ENCODE results near the gene BTBD2.

Gene BTBD2

DNA sequence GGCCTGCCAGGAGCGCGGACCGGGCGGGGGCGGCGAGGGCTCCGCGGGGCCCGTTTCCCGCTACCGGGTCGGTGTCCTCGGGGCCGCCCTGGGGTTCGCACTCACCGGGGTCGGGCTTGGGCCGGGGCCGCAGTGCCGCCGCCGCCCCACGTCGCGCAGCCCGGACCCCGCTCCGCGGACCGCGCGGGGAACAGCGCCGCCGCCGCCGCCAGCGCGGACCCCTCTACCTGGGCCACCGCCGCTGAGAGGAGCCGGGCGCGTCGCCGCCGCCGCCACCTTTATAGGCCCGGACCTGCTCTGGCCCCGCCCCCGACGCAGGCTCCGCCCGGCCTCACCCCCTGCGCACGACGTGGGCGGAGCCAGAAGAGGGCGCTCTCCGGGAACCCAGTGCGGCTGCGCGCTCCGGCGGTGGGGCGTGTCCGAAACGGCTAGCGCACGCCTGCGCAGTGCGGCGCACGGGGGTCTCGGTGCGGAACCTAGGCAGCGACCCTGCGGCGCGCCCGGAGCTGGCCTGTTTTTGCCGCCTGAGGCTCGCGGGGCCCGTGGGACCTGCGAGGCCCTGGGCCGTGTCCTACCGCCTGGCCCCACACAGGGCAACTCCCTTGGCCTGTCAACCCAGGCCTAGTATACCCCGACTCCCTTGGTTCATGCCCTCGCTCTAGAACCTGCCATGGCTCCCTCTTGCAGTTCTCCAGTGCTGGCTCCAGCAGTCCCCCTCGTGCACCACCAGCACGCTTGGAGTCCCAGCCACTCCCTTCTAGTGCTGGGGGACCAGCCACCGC lies 35.7 kb upstream of the BTBD2 start, which contains the start of gene MKNK2:
Gene MKNK2 (minus strand): TSS at position 254 of the 782 bp plus-strand sequence. CDS start 393 bp downstream, outside the sequence.
- DNase-seq (ENCODE audit: low spot score), result peak; percentile 89

DNA sequence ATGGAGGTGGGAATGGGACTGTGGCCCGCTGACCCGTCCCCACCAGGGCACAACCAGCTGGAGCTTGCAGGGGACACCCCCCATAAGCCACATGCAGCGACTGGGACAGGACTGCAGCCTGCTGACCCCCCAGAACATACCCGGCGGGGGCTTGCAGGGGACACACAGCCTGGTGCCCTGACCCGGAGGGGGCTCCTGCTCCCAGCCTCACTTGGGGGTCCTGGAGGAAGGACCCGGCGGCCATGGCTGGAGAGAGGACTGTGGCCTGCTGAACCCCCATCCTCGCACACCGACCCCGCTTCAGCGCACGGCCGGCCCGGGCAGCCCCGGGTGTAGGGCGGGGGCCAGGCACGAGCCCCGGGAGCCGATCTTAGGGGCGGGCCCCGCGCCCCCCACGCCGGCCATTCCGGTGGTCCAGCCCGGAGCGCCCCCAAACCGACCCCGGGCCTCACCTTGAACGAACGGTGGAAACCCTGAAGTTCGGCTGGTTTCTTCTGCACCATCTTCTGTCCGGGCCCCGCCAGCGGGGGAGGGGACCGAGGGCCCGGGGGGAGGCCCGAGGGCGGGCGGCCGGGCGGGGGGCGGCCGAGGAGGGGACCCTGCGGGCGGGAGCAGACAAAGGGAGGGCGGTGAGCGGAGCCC lies 35.0 kb upstream of the BTBD2 start:
- no peak for DNase-seq (ENCODE audit: low spot score)

DNA sequence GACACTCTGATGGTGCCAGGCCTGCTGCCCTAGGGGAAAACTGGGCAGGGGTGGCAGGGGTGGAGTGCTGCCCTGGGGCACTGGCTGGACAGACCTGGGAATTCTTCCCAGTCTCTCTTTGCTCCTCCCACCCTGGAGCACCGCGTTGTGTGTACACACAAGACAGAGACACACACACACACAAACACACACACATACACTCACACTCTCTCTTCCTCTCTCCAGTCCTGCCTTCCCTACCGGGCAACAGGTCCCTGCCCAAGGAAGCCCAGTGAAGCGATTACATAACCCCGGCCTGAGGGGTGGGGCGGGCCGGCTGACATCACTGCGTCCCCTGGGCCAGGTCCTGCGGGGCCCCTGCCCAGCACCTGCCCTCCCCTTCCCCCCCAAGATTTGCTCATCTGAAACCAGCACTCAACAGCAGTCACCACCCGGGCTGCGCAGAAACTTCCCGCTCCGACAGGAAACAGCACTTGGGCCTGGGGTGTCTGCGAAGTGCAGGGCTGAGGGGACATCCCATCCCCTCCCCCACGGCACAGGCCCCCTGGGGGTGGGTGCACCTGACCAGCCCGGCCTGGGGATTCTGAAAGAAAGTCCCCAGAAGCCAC lies 34.3 kb upstream of the BTBD2 start:
- DNase-seq (ENCODE audit: low spot score), result peak; percentile 77

DNA sequence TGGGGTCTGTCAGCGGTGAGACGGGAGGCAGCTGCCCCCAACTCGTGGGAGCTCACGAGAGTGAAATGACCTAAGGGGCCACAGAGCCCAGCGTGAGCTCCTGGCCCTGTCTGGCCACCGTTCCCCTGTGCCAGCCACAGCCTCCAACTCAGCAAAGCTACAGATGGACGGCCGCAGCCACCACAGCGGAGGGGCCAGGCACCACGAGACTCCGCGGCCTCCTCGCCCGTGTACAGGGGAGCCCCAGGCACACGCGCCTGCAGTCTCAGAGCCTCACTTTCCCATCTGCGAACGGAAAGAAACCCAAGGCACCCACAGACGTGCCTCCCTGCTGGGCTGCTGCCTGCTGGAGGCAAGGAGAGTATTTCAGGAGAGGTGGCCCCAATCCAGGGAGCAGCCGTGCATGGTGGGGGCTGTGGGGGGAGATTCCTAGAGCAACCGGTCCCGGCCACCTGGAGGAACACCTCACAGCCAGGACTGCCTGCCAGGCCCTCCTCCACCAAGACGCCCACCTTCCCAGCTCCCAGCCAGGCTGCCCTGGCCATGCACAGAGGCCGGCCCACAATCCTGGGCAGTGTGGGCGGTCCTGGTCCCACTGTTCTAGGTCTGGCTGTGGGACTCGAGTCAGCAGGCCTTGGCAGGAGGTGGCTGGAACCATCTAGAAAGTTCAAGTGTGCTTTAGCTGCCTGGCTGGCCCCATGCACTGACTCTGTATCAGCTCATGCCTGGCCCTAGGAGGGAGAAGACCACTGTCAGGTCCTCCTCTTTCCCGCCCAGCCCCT lies 33.6 kb upstream of the BTBD2 start:
- peak; percentile 66 for DNase-seq (ENCODE audit: low spot score)

DNA sequence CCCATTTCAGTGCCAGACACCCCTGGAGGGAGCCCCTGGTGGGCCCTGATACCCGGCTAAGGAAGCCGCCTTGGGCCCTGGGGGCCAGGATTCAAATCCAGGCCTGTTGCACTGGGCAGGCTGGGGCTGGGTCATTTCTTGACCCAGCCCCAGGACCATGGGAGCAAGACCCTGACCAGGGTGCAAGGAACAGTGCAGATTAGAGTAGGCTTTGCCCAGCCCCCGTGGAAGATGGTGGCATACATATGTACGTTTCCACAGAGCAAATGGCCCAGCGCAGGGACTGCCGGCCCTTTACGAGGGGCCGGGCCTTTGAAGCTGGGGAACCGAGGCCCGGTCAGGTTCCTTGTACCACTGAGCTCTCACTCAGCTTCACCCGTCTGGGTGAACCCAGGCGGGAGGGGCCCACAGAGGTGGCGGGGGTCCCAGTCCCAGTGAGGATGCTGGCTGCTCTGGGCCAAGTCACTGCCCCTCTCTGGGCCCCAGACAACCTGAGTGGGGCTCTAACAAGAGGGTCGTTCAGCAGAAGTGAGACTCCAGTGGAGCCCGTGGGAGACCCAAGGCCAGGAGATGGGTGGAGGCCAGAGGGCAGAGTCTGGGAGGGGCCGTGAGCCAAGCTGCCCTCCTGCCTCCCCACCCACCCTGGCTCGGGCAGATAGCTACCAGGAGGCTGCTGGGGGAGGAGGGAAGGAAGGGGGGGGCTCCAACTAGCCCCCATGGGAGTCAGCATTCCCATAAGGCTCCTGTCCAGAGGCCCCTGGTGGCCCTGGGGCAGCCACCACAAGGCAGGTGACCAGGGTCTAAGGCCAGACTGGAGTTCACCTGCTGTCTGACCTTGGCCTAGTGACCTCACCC lies 32.8 kb upstream of the BTBD2 start:
- no peak for DNase-seq (ENCODE audit: low spot score)

DNA sequence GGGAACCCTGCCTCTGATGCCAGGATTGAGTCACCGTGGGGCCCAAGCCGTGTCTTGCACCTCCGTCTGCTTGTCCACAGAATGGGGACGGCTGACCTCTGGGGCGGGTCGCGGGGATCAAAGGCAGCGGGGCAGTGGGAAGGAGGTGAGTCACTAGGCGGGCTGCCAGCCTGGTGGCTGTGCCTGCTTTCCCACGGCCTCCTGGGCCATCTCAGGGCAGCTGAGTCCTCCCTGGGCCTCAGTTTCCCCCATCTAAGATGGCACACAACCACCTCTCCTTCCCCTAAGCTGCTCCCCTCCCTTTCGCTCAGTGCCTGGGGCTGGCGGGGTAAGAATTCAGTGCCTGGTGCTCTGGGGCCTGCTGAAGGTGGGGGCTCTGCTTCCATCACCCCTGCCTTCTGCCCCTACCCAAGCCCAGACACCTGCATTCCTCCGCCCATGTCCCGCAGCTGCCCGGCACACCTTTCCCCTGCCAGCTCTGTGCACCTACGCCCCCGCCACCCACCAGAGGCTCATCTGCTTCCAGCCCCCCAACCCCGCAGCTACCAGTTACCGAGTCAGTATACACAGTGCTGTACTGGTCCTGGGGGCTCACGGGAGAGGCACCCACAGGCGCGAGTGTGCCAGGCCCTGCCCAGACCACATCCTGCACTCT lies 32.1 kb upstream of the BTBD2 start:
- DNase-seq (ENCODE audit: low spot score), result no peak

DNA sequence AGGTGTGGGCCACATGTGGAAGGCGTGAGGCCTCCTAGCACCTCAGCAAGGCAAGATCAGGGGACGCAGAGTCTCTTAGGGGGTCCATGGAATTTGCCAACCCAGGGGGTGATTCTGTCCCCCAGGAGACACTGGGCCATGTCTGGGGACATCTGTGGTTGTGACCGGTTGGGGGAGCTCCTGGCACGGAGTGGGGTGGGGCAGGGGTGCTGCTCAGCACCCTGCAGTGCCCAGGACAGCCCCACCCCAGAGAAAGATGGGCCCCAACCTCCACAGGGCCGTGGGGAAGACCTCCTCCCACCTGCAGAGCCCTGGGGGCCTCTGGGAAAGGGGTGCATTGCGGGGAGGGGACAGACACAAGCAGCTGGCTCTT lies 31.5 kb upstream of the BTBD2 start:
- DNase-seq (ENCODE audit: low spot score), result no peak

DNA sequence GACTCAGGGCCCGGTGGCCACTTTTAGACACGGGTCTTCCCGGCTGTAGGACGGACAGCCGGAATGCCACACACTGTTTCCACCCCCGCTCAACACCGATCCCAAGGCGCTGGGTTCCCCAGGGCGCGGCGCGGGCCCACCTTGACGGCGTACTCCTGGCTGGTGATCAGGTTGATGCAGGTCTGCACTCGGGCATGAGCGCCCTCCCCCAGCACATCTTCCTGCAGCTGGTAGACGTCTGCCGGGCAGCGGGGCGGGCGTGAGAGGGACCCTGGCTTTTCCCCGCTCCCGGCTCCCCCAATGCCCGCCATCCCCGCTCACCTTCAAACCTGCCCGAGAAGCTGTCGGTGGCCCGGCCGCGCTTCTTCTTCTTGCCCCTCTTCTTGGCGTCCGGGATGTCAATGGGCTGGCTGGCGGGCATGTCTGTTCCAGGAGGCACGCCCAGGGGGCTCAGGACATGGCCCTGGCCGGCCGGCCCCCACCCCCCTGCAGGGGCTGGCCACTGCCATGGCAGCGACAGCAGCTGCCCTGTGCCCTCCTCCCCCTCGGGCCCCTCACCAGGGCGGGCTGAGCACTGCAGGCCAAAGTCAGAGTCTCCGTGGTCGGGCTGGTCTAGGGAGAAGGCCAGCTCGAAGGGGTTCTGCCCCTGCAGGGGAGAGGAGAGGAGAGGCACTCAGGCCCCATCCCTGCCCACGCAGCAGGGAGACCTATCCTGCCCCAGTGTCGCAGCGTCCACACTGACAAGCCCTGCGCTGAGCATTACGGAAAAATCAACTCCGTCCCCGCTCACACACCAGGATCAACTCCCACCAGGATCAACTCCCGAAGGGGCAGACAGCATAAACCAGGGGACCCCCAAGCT lies 30.8 kb upstream of the BTBD2 start:
- DNase-seq (ENCODE audit: low spot score), result no peak

DNA sequence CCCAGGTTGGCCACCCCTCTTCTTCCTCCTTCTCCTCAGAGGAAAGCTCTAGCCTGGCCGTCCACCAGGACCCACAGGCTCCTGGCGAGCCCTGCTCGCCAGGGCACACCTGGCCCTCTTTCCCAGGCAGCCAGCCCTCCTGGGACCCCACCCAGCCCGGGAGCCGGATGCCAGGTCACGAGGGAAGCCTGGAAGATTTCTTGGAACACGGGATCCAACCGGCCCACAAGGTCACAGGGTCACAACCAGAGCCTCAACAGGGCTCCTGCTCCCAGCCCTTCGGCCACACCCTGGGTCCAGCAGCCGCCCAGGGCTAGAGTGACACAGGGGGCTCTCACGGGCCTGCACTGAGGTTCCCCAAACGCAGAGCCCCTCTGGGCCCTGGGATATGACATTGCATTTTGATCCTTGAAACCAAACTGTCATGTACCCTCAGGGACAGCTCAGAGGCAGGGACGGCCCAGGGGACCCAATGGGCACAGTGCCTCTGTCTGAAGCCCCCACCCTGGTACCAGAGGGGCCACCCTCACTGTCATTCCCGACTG lies 30.1 kb upstream of the BTBD2 start:
- no peak for DNase-seq (ENCODE audit: low spot score)

DNA sequence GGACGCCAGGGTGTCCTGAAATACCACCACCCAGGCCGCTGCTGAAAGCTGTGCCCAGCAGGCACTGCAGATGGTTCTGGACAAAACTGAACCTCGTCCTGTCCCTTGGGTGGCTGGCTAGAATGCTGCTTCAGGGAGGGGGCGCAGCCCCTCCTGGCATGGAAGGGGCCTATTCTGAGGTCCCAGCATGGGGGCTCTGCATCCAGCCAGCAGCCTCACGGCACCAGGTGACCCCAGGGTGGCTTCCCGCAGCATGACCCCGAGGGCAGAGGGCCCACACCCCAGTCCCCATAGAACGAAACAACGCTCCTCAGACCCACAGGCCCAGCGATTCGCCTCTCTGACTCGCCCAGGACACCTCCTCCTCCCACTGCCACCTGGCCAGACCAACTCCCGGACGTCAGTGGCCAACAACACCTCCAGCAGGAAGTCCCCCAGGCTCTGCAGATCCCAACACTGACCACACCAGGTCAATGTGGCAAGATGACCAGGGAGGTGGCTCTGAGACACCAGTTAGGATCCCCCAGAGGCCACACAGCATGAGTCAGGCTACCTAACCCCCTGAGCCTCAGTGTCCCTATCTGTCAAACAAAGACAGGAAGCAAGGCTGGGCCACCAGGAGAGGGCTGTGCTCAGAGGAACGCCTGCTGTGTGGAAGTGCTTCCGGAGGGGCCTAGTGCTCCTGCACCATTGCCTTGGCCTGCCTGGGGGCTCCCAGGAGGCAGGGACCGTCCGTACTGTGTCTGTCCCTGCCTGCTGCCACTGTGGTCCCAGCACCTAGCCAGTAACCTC lies 29.4 kb upstream of the BTBD2 start:
- no peak for DNase-seq (ENCODE audit: low spot score)

DNA sequence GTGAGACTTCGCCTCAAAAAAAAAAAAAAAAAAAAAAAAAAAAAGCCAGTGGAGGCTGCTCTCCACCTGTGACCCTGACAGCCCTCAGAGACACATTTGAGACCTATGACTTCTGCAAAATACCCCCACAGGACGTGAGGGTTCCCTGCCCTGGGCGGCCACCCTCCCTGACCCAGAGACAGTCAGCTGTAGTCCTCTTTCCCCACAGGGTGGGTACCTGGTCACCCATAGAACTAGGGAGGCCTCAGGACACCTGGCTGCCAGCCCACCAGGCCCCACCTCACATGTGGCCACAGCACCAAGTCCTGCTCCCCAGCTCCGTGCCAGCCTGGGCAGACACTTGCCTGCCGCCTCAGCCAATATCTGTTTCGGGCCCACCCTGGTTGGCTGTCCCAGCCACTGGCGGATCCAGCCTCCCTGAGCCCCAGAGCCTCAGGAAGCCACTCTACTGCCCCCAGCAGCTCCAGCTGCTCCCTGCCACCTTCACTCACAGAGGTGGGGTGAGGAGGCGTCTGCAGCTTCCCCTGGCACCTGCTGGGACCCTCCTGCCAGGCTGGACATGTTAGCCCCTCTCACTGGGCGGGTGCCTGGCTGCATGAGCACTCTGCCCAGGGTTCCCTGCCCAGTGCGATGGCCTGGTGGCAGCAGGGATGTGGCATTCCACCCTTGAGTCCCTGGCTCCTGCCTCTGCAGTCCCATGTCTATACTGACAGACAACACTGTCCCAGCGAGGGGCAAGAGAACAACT lies 28.6 kb upstream of the BTBD2 start:
- no peak for DNase-seq (ENCODE audit: low spot score)

DNA sequence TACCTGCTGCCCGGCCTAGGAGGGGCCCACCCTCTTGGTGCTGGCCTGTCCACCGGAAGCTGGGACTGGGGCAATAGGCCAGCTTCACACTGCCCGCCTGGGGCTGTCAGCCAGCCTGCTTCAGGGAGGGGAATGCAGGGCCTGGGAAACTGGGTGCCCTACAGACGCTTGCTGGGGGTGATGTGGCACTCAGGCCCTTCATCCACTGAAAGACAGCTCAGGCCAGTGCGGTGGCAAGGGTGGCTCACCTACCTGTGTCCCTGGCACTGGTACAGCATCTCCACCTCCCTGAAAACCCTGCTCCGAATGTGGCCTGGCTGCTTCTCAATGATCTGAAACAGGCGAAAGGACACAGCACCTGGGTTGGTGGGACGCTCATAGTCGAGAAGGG lies 27.7 kb upstream of the BTBD2 start:
- no peak for DNase-seq (ENCODE audit: low spot score)

DNA sequence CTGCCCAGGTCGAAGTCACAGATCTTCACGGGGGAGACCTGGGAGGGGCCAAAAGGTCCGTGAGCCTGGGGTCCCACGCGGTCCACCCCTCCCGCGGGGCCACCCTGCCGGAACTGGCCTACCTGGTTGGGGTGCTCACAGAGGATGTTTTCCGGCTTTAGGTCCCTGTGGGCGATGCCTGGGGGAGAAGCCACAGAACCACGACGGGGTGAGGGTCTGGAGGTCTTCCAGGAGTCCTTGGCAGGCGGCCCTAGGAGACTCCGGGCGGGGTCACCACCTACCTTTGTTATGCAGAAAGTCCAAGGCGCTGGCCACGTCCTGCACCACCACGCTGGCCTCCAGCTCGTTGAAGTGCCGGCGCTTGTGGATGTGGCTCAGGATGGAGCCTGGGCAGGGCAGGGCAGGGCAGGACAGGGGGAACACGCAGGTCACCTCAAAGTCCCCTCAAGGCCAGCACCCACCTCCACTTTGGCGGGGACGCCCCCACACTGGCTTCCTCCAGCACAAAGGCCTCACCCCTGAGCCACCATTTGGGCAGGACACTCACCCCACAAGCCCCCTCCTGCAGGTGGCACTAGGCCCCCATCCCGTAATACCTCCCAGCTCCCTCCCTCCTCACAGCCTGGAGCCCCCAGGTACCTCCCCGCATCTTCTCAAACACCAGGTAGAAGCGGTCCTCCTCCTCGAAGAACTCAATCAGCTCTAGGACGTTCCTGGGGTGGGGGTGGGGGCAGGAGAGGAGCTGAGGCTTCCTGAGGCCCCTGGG lies 27.2 kb upstream of the BTBD2 start:
- no peak for DNase-seq (ENCODE audit: low spot score)

DNA sequence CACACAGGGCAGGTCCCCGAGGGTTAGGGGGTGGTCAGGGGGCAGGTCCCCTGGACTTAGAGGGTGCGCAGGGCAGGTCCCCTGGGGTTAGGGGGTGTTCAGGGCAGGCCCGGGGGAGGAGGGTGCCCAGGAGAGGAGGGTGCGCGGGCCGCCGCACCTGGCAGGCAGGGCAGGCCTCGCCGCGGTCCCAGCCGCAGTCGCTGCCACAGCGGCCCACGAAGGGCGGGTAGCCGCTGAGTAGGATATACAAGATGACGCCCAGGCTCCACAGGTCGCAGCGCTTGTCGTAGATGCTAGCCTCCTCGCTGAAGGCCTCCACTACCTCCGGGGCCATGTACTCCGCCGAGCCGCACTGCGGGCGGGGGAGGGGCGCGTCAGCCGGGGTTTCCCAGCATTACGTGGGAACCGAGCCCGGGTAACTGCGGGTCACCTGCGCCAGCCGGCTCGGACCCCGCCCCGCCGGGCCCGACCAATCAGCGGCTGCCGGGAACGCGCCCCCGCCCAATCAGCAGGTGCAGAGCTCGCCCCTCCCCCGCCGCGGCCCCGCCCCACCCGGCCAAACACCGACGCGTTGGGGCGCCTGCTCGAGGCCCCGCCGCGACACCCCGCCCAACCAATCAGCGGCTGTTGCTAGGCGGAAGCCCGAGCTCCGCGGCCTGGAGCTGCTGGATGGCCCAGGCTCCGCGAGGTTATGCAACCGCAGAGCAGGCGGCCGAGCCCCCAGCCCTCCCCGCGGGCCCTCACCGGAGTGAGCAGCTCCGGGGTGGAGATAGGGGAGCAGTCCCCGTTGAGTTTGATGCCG lies 26.4 kb upstream of the BTBD2 start:
- DNase-seq (ENCODE audit: low spot score), result peak; percentile 93

DNA sequence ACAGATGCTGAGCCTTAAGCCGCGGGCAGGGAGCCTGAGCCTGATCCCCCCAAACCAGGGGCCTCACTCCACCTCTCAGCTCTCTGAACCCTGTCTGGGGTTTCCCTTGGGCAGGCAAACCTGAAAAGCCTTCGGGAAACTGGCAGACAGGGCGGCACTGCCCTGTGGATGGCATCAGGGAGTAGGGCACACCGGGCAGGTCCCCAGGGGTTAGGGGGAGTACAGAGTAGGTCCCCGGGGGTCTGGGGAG lies 25.8 kb upstream of the BTBD2 start:
- no peak for DNase-seq (ENCODE audit: low spot score)

DNA sequence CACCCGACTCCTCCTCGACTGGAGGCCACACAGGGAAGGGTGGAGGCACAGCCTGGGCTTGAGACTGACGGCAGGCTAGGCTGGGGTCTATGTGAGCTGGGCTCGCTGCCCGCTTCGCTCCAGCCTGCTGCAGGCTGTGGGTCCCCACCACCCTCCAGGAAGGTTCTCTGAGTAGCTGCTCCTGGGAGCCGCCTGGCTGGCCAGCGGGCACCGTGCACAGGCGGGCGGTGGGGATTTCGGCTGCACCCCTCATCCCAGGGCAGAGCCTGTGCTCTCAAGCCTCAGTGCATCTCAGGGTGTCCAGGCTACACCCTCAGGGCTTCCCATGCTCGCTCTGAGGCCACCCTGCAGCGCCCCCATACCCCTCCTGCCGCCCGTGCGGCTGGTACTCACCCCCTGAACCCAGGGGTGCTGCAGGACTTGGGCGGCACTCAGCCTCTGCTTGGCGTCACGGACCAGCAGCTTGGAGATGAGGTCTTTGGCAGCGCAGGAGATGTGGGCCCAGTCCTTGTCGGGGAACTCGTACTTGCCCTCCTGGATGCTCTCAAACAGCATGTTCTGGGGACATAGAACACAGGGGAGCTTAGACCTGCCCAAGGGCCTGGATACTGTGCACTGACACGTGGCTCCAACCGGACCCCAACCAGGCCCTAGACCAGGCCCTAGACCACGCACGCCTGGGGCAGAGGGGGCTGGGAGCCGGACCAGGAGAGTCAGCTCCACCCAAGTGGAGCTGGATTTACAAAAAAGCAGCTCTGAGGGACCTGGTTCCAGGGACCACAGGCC lies 25.3 kb upstream of the BTBD2 start:
- no peak for DNase-seq (ENCODE audit: low spot score)

Data from globus pallidus (tissue), 1 donor.